ENCODE measurements around the gene GNMT.

The GNMT gene

DNA sequence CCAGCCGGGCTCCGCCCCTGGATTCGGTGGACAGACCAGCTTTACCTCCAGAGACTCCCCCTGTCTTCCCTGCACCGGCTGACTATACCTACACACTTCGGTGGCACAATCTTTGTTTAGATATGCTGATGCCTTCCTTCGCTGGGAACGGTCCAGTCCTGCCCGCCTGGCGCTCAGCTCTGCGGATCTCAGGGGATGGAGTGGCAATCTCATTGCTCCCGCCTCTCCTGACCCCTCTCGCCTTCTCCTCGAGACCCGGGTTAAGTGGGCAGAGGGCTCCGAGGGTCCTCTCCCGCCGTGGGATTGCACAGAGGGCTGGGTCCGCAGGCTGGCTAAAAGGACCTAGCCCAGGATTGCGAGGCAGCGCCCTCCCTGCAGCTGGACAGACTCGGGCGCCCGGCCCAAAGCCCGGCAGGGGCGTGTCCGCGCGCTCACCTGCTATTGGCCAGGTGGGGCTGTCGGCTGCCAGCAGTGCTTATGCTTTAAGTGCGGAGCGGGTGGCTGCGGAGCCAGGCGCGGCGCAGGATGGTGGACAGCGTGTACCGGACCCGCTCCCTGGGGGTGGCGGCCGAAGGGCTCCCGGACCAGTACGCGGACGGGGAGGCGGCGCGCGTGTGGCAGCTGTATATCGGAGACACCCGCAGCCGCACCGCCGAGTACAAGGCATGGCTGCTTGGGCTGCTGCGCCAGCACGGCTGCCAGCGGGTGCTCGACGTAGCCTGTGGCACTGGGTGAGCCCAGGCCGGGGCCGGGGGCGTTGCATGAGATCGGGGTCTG, at the start of gene GNMT:
GNMT (plus strand) TSS at position 512 of the 777 bp plus-strand sequence; CDS start at position 526, 14 bp downstream.
- H3K36me3 Mint-ChIP-seq (ENCODE audit: low read depth) = peaks cover 14% of the 10 kb centered on the region
- H3K4me3 Mint-ChIP-seq = peak within 1 kb of the TSS; percentile 42
- H3K27ac Mint-ChIP-seq = no peak within 1 kb of the TSS

DNA sequence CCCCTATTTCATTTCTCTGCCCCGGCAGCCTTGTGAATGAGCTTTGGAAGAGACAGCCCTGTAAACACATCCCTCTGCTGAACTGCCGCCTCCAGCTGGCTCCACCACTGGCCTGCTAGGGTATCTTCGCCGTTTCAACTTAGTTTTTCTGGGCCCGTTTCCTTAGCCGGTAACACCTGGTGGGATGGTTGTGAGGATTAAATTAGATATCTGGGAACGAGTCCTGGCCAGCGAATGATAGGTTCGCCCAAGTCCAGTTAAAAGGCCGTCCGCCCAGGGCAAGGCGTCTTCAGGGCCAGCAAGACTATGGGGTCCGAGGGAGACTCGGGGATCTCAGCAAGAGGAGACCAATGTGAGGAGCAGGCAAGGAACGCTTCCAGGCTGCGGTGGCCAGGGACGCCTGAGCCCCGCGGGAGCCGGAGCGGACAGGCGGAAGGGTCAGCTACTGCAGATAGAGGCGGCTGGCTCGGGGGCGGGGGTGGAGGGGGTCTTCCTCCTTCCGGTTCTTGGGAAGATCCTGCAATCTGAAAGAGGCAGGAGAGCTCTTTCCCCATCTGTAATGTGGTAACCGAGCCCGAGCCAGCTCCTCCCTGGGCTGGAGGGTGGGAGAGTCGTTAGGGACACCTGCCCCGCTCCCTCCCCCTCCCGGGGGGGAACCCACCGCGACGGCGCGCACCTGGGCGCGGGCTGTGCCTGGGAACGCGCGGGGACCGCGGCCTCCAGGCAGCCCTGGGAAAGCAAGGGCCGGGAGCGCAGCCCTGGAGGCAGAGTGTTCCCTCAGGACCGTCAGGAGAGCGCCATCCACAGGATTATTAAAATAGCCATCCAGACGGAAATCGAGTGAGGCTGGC, 49.2 kb upstream of the GNMT start:
- Mint-ChIP-seq H3K4me1 (ENCODE audit: low read depth) (peaks cover 4% of the 10 kb centered on the region), H3K27me3 (ENCODE audit: low read depth) (peaks cover 10% of the 10 kb centered on the region)

More for the DNA sequence above, at the start of gene GNMT:
- H3K27me3 Mint-ChIP-seq (ENCODE audit: low read depth) = peaks cover 13% of the 10 kb centered on the region
- peaks cover 4% of the 10 kb centered on the region for H3K4me1 Mint-ChIP-seq (ENCODE audit: low read depth)
- H3K9me3 Mint-ChIP-seq = no peaks in the 10 kb centered on the region

DNA sequence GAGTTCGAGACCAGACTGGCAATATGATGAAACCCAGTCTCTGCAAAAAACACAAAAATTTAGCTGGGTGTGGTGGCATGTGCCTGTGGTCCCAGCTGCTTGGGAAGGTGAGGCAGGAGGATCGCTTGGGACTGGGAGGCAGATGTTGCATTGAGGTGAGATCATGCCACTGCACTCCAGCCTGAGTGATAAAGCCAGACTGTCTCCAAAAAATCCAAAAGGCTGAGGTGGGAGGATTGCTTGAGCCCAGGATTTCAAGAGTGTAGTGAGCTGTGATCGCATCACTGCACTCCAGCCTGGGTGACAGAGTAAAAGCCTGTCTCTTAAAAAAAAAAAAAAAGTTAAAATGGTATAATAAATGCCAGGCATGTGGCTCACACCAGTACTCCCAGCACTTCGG, 46.0 kb upstream of the GNMT start:
- Mint-ChIP-seq H3K36me3 (ENCODE audit: low read depth) (no peaks in the 10 kb centered on the region), H3K27ac (no peak overlapping the region), H3K9me3 (no peaks in the 10 kb centered on the region), H3K4me3 (no peak overlapping the region), H3K27me3 (ENCODE audit: low read depth) (peaks cover 10% of the 10 kb centered on the region), H3K4me1 (ENCODE audit: low read depth) (peaks cover 4% of the 10 kb centered on the region)

More for the DNA sequence above, 49.2 kb upstream of the GNMT start:
- Mint-ChIP-seq H3K9me3 (no peaks in the 10 kb centered on the region), H3K27ac (no peak overlapping the region), H3K36me3 (ENCODE audit: low read depth) (no peaks in the 10 kb centered on the region), H3K4me3 (no peak overlapping the region)

DNA sequence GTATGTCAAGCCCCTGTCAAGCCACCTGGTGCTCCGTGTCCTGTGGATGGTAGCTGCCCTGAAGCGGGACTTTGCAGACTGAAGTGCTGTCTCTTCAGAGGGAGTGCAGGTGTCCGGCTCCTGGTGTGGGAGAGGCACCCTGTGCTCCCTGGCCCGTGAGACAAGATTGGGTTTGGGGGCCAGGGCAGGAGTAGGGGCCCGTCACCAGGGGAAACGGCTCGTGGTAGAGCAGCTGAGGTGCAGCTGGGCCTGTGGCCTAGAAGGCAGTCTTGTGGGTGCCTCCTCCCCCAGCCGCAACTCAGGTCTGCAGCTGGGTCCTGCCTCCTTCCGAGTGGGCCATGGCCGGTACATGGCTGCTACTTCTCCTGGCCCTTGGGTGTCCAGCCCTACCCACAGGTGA, 44.8 kb upstream of the GNMT start, which contains the start of gene PTCRA:
PTCRA (plus strand) TSS at position 322 of the 400 bp plus-strand sequence; CDS start at position 339, 17 bp downstream.
- Mint-ChIP-seq H3K9me3 (no peaks in the 10 kb centered on the region), H3K4me3 (no peak within 1 kb of the TSS), H3K27ac (no peak within 1 kb of the TSS), H3K4me1 (ENCODE audit: low read depth) (peaks cover 4% of the 10 kb centered on the region), H3K36me3 (ENCODE audit: low read depth) (no peaks in the 10 kb centered on the region), H3K27me3 (ENCODE audit: low read depth) (peaks cover 10% of the 10 kb centered on the region)

DNA sequence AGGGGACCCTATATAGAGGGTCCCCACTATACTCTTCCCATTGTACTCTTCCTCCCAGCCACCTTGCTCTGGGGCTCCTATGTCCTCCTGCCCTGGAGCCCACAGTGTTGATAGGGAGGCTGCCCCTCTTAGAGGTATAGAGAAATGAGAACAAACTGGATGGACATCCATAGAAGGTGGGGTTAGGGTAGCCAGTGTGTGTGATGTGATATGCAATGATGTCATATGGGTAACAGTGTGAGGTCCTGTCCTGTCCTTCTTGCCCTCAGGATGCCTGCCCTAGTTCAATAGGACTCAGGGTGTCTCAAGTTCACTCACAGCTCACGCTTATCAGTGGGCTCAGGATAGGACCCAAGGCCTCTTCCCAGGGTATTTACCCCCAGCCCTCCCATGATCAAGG, 44.3 kb upstream of the GNMT start:
- Mint-ChIP-seq H3K36me3 (ENCODE audit: low read depth) (no peaks in the 10 kb centered on the region), H3K9me3 (no peaks in the 10 kb centered on the region), H3K27me3 (ENCODE audit: low read depth) (peaks cover 6% of the 10 kb centered on the region), H3K4me1 (ENCODE audit: low read depth) (peaks cover 1% of the 10 kb centered on the region), H3K27ac (no peak overlapping the region), H3K4me3 (no peak overlapping the region)

DNA sequence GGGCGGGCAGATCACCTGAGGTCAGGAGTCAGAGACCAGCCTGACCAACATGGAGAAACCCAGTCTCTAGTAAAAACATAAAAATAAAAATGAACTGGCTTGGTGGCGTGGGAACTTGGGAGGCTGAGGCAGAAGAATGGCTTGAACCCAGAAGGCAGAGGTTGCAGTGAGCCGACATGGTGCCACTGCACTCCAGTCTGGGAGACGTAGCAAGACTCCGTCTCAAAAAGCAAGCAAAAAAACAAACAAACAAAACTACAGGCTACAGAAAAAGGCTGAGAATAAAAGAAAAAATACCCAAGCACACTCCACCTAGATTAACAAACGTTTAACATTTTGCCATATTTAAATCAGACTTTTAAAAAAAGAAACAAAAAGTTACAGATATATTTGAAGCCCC, 38.8 kb upstream of the GNMT start:
- Mint-ChIP-seq H3K27ac (no peak overlapping the region), H3K4me1 (ENCODE audit: low read depth) (no peaks in the 10 kb centered on the region), H3K36me3 (ENCODE audit: low read depth) (no peaks in the 10 kb centered on the region), H3K9me3 (no peaks in the 10 kb centered on the region), H3K4me3 (no peak overlapping the region), H3K27me3 (ENCODE audit: low read depth) (peaks cover 4% of the 10 kb centered on the region)

DNA sequence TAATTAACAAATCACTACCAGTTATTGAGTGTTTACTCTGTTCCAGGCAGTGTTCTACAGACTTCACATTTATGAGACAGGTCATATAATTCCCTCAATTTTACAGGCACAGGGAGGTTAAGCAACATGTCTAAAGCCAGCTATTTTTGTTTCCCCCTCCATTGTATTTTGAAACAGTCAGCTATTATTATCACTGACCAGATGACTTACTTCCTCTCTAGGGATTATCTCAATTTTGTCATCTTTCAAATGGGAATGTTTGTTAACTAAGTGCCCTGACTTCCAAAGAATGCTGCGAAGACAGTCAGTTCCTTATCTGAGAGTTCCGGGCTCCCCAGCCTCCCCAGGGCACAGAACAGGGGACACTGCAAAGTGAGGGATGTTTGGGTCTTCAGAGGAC, 36.9 kb upstream of the GNMT start:
- no peak overlapping the region for H3K27ac Mint-ChIP-seq
- no peaks in the 10 kb centered on the region for H3K9me3 Mint-ChIP-seq
- peaks cover 2% of the 10 kb centered on the region for H3K36me3 Mint-ChIP-seq (ENCODE audit: low read depth)
- H3K4me3 Mint-ChIP-seq = no peak overlapping the region
- peaks cover 4% of the 10 kb centered on the region for H3K4me1 Mint-ChIP-seq (ENCODE audit: low read depth)
- peaks cover 4% of the 10 kb centered on the region for H3K27me3 Mint-ChIP-seq (ENCODE audit: low read depth)

DNA sequence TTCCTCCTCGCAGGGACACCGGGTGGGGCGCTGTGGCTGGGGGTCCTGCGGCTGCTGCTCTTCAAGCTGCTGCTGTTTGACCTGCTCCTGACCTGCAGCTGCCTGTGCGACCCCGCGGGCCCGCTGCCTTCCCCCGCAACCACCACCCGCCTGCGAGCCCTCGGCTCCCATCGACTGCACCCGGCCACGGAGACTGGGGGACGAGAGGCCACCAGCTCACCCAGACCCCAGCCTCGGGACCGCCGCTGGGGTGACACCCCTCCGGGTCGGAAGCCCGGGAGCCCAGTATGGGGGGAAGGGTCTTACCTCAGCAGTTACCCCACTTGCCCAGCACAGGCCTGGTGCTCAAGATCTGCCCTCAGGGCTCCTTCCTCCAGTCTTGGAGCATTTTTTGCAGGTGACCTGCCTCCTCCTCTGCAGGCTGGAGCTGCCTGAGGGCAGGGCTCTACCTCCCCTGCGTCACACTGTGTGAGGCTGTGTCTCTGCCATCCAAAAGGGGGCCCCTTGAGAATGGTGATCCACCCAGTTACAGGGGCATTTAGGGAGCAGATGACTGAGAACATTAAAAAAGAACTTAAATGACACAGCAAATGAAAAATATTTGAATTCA, 35.2 kb upstream of the GNMT start:
- peaks cover 9% of the 10 kb centered on the region for H3K4me1 Mint-ChIP-seq (ENCODE audit: low read depth)
- H3K4me3 Mint-ChIP-seq = no peak overlapping the region
- peaks cover 5% of the 10 kb centered on the region for H3K36me3 Mint-ChIP-seq (ENCODE audit: low read depth)
- H3K9me3 Mint-ChIP-seq = no peaks in the 10 kb centered on the region
- no peak overlapping the region for H3K27ac Mint-ChIP-seq
- H3K27me3 Mint-ChIP-seq (ENCODE audit: low read depth) = peaks cover 4% of the 10 kb centered on the region

DNA sequence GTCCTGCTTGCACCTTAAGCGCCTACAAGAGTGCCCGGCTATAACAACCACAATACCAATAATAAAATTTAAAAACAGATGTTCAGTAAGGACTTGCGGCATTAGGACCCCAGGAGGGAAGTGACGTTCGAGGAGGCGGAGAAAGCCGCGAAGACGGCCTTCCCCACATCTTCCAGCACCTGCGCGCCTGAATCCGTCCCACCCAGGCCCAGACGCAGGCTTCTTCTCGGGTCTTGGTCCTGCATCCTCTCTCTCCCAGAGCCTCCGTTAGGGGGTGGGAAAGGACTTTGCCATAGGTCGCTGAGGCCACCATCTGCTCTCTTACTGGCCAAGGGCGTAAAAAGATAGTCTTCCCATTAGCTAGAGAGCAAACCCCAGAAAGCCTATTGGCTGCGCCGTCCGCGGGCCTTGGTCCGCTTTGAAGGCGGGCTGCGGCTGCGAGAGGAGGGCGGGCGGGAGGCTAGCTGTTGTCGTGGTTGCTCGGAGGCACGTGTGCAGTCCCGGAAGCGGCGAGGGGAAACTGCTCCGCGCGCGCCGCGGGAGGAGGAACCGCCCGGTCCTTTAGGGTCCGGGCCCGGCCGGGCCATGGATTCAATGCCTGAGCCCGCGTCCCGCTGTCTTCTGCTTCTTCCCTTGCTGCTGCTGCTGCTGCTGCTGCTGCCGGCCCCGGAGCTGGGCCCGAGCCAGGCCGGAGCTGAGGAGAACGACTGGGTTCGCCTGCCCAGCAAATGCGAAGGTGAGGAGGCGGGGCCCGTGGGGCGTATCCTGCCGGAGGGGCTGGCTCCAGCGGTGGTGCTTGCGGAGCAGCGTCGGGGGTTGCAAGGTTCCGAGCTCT, 31.4 kb upstream of the GNMT start, which contains the start of gene CNPY3:
CNPY3 (plus strand) TSS at position 495 of the 835 bp plus-strand sequence; CDS start at position 586, 91 bp downstream.
- Mint-ChIP-seq H3K36me3 (ENCODE audit: low read depth) (peaks cover 29% of the 10 kb centered on the region), H3K9me3 (no peaks in the 10 kb centered on the region), H3K27ac (peak within 1 kb of the TSS; percentile 98), H3K27me3 (ENCODE audit: low read depth) (no peaks in the 10 kb centered on the region), H3K4me1 (ENCODE audit: low read depth) (peaks cover 31% of the 10 kb centered on the region), H3K4me3 (peak within 1 kb of the TSS; percentile 97)

DNA sequence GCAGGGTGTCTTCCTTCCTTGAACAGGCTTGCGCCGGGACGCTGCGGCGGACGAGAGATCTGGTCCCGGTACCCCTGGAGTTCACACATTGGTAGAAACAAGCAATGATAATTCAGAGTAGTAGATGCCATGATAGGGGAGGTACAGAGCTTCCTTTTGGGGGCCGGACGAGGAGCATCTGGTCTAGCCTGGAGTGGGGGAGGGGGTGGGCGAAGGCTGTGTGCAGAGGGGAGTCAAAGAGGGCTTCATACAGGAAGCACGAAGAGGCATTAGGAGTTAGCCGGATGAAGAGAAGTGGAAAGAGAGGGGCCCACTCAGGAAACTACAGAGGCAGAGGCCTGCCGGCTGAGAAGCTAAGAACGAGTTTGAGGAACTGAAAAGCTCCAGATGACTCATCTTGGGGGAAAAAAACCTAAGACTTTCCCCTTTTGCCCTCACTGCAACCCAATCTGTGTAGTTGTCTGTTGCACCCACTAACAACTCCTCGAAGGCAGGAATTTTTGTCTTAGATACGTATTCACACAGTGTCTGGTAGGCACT, 30.7 kb upstream of the GNMT start:
- Mint-ChIP-seq H3K4me1 (ENCODE audit: low read depth) (peaks cover 31% of the 10 kb centered on the region), H3K9me3 (no peaks in the 10 kb centered on the region), H3K36me3 (ENCODE audit: low read depth) (peaks cover 29% of the 10 kb centered on the region), H3K4me3 (peak overlapping the region; percentile 97), H3K27ac (peak overlapping the region; percentile 98), H3K27me3 (ENCODE audit: low read depth) (no peaks in the 10 kb centered on the region)

DNA sequence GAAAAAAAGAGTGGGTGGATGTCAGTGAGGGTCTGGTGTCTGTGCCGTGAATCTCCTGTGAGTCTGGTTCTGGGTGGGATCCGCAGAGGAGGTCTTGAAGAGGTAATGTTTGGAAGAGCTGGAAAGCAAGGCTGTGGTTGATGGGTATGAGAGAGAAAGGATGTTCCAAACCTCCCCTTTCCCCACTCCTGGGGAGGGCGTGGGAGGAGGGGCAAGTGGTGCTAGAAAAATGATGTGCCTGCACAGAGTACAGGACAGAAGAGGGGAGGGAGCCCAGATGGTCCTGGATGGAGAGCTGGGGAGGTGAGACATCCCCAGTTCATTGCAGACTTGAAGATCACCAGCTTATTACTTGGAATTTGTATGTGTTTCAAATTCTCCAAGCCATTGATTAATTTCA, 28.1 kb upstream of the GNMT start:
- Mint-ChIP-seq H3K36me3 (ENCODE audit: low read depth) (peaks cover 41% of the 10 kb centered on the region), H3K27ac (no peak overlapping the region), H3K4me1 (ENCODE audit: low read depth) (peaks cover 31% of the 10 kb centered on the region), H3K9me3 (no peaks in the 10 kb centered on the region), H3K27me3 (ENCODE audit: low read depth) (no peaks in the 10 kb centered on the region), H3K4me3 (peak overlapping the region; percentile 2)

DNA sequence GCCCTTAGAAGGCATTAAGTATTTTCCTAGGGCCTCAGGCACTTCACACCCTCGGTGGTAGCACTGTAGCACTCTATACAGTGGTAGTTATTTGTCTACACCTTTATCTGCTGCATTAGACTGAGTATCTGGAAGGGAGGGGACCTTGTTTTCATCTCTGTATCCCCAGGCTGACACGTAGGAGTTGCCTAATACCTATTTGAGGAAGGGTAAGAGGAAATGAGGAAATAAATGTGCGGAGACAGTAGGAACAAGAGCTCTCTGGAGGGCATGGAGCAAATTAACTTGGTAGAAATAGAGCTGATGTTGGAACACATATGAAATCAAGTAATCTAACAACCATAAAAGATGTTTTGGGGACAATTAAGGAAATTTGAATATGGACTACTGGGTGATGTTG, 27.3 kb upstream of the GNMT start:
- no peak overlapping the region for H3K4me3 Mint-ChIP-seq
- H3K4me1 Mint-ChIP-seq (ENCODE audit: low read depth) = peaks cover 31% of the 10 kb centered on the region
- no peaks in the 10 kb centered on the region for H3K9me3 Mint-ChIP-seq
- no peak overlapping the region for H3K27ac Mint-ChIP-seq
- H3K36me3 Mint-ChIP-seq (ENCODE audit: low read depth) = peaks cover 44% of the 10 kb centered on the region
- no peaks in the 10 kb centered on the region for H3K27me3 Mint-ChIP-seq (ENCODE audit: low read depth)

DNA sequence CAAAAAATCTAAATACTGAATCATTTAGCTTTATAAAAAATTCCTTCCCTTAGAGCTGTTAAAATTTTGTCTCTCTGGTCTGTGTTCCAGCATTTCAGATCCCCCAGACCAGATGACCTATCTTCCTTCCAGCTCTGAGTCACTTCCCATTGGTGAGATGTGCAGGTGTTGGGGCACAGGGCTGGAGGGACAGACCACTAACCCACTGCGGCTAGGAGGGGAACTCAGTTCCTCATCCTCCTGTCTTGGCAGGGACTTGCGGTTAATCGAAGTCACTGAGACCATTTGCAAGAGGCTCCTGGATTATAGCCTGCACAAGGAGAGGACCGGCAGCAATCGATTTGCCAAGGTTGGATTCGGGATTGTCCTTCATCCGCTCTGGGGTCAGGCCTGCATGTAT, 25.2 kb upstream of the GNMT start:
- H3K4me3 Mint-ChIP-seq = no peak overlapping the region
- peaks cover 22% of the 10 kb centered on the region for H3K4me1 Mint-ChIP-seq (ENCODE audit: low read depth)
- H3K27me3 Mint-ChIP-seq (ENCODE audit: low read depth) = no peaks in the 10 kb centered on the region
- no peaks in the 10 kb centered on the region for H3K9me3 Mint-ChIP-seq
- H3K36me3 Mint-ChIP-seq (ENCODE audit: low read depth) = peaks cover 43% of the 10 kb centered on the region
- no peak overlapping the region for H3K27ac Mint-ChIP-seq
